ENCODE results near the gene CLIP1. TPM values are rescaled to one million over a fixed set of nuclear protein-coding genes. Genes with fewer than 3 reads are reported as not detected.
A peak's percentile ranks its signal among the peaks of the same experiment; 100 is the strongest.
"Not testable (repeated sequence)": the region's sequence is repeated elsewhere in the genome, so short reads cannot be mapped to it uniquely, and the experiment has no call there.

Gene CLIP1
- total RNA-seq, 1 experiment from 2014 or later: 23.1 TPM

DNA sequence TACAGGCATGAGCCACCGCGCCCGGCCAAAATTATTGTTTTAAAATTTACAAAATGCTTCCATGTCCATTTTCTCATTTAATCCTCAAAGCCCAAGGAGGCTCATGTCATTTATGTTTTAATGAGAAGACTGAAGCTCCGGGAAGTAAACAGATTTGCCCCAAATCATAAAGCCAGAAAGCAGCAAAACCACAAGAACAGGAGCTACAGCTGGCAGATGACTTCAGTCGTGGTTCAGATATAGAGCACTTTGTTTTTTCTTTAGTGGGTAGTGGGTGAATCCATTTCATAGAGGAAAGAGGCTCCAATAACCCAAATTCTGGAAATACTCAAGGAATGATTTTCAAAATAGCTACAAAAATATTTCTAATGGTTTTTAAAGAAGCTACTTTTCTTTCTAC is 110.8 kb downstream of the CLIP1 start:
- DNase-seq (ENCODE audit: low read depth): no peak

GRCh38 chr12:122310626-122311333 is 111.7 kb downstream of the CLIP1 start:
- DNase-seq (ENCODE audit: low read depth): no peak

- no peak for DNase-seq (ENCODE audit: low read depth)
Measured at GRCh38 chr12:122309564-122310121, 112.8 kb downstream of the CLIP1 start.

GRCh38 chr12:122308811-122309210 is 113.7 kb downstream of the CLIP1 start:
- no peak for DNase-seq (ENCODE audit: low read depth)

- no peak for DNase-seq (ENCODE audit: low read depth)
Measured at GRCh38 chr12:122306407-122306806, 116.1 kb downstream of the CLIP1 start.

DNA sequence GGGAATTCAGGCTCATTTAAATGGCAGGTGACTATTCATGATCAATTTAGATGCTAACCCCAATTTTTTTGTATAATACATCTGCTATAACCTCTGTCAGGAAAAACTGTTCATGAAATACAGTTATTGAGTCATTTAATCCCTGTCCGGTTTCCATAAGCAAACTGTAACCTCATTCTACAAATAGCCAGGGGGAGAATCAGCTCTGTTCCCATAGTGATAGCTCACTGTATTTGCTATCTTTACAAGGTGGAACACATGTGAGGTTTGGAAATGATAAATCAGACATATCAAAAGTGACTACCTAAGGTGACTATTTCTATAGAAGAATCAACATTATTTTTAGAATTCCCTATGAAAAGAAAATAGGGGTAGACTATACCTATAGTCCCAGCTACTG is 117.5 kb downstream of the CLIP1 start:
- DNase-seq (ENCODE audit: low read depth): no peak

DNA sequence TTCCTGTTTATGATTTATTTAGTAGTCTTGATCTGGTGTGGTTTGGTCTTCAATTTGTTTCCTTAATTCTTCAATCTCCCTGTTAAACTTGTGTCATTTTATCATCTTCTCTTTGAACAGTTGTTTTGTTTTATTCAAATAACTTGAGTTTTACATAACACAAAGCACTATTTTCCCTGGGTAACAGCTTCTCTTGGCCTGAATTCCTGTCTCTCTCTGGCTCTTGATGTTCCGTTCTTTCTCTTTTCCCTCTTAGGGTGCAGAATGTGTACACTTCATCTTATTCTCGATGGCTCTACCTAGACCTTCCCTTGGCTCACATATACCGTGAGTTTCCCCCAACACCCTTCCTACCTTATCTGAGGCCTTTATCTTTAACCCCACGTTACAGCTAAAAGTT is 119.4 kb downstream of the CLIP1 start:
- no peak for DNase-seq (ENCODE audit: low read depth)

GRCh38 chr12:122298071-122298748 is 124.3 kb downstream of the CLIP1 start:
- no peak for DNase-seq (ENCODE audit: low read depth)

DNA sequence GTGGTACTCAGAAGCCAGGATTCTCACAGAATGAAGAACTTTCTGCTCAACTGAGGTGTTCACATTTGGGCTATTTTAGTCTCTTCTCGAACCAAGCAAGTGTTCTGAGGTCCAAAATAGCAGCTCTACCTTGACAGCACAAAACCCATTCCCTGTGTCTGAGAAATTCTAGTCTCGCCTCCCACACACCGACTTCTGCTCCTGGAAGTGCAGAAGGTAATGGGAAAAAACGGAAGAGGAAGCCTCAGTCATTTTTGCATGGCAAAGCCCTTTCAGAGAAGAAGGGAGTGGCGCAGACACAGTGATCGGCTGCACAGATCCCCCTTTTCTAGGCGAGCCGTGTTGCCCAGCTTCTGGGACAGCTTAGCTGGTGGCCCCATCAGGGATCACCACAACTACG is 125.0 kb downstream of the CLIP1 start:
- no peak for DNase-seq (ENCODE audit: low read depth)

DNA sequence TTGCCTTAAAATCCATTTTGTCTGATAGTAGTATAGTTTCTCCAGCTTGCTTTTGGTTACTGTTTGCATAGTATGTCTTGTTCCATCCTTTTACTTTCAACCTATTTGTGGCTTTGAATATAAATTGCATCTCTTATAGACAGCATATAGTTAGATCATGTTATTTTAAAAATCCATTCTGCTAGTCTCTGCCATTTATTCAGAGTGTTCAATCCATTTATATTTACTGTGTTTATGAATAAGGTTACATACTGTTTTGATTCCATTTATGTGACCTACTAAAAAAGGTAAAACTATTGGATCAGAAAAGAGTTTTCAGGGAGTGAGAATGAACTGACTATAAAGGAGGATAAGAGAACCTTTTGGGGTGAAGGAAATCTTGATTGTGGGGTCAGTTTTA is 126.6 kb downstream of the CLIP1 start:
- no peak for DNase-seq (ENCODE audit: low read depth)

- no peak for DNase-seq (ENCODE audit: low read depth)
Measured at GRCh38 chr12:122293081-122293480, 129.4 kb downstream of the CLIP1 start.

- no peak for DNase-seq (ENCODE audit: low read depth)
Measured at GRCh38 chr12:122291431-122291830, 131.0 kb downstream of the CLIP1 start.

DNA sequence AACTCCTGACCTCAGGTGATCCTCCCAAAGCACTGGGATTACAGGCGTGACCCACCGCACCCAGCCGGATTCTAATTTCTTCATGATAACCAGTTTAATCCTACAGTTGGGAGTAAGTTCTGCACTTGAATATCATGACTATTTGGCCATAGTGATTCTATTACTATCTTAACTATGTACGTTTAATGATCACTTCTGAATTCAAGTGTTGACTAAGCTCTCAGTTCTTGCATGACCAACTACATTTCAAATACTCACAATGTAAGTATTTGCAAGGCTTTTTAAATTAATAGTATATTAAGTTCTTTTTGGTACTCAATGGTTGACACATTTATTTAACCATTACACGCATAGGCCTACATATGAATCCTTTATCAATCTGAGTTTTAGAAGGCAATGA is 138.8 kb downstream of the CLIP1 start:
- no peak for DNase-seq (ENCODE audit: low read depth)

- peak; percentile 58 for DNase-seq (ENCODE audit: low read depth)
Measured at GRCh38 chr12:122282061-122282460, 140.4 kb downstream of the CLIP1 start.

GRCh38 chr12:122276242-122276641 is 146.2 kb downstream of the CLIP1 start:
- DNase-seq (ENCODE audit: low read depth): no peak

DNA sequence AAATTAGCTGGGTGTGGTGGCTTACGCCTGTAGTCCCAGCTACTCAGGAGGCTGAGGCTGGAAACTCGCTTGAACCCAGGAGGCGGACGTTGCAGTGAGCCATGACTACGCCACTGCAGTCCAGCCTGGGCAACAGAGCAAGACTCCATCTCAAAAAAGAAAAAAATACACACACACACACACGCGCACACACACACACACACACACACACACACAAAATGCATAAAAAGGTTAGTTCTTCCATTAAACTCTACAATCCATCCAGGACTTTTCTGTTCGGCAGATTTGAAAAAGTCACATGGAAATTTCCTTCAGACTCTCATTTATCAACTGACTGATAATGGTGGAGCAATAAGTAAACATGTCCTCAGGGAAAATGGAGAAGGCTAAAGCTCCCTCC is 147.0 kb downstream of the CLIP1 start:
- no peak for DNase-seq (ENCODE audit: low read depth)

- DNase-seq (ENCODE audit: low read depth): peak; percentile 96
Measured at GRCh38 chr12:122266230-122266901, 156.1 kb downstream of the CLIP1 start, which contains the start of gene VPS33A. VPS33A (minus strand) TSS chr12:122266494; CDS start chr12:122266408, 86 bp downstream.

DNA sequence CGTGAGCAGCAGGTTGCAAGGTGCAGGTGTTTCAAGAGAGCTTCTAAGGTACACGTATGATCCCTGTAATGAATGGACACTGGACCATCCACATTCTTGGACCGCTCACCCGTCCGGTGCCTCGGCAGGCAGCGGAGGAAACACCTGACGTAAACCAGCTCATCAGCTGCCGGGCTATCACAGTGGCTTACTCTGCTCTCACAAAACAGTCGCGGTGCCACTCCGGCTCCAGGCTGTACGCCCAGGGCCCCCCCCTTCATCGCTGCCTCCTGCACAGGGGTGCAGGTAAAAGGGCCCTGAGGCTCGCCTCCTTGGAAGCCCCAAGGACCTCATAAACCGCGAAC is 156.6 kb downstream of the CLIP1 start:
- peak; percentile 13 for DNase-seq (ENCODE audit: low read depth)

DNA sequence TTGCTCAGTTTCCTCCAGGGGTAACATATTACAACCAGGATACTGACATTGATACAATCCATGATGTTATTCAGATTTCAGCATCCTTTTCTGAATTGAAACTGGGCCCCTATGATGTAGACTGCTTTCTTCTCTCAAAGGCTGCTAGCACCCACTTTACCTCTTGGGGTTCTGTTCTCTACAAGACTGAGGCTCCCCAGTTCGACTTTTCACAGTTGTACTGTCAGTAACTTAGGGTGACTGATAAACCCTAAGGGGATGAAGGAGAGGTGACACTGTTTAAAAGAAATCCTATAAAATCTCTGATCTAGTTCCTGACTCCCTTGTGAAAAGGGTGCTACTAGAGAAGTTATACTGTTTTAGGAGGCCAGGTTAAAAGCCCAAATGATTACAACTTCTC is 157.0 kb downstream of the CLIP1 start:
- no peak for DNase-seq (ENCODE audit: low read depth)

- DNase-seq (ENCODE audit: low read depth): not testable (repeated sequence)
Measured at GRCh38 chr12:122260735-122261134, 161.7 kb downstream of the CLIP1 start.

DNA sequence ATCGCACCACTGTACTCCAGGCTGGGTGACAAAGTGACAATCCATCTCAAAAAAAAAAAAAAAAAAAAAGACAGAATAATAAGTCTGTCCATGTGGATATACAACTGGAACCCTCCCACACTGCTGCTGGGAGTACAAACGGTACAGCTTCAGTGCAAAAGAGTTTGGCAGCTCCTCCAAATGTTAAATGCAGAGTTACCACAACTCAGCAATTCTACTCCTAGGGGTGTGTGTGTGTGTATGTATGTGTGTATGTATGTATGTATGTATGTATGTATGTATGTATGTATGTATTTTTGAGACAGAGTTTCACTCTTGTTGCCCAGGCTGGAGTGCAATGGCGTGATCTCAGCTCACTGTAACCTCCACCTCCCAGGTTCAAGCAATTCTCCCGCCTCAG is 163.5 kb downstream of the CLIP1 start:
- not testable (repeated sequence) for DNase-seq (ENCODE audit: low read depth)

DNA sequence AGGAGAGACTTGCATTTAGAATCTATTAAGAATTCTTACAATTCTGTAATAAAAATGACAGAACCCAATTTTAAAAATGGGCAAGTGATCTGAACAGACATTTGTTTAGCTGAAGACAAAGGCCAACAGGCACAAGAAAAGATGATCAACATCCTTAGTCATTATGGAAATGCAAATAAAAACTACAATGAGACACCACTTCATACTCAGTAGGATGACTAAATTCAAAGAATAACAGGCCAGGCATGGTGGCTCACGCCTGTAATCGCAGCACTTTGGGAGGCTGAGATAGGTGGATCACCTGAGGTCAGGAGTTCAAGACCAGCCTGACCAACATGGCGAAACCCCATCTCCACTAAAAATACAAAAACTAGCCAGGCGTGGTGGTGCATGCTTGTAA is 164.0 kb downstream of the CLIP1 start:
- DNase-seq (ENCODE audit: low read depth): not testable (repeated sequence)

DNA sequence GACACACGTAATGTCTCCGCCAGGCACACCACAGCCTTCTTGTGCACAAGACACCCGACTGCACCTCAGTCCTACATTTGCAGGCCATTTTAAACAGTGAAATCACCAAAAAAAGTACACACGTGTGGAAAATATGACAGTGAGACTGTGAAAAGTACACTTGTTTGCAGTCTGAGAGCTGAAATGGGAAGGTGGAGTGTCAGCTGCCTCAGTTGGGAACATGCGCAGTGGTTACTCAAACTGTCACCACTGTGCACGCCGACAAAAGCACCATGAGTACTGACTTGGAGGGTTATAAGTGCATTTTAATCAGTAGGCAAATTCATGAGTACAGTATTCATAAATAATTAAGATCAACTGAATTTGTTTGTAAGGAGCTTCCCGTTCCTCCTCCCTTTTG is 171.9 kb downstream of the CLIP1 start:
- DNase-seq (ENCODE audit: low read depth): no peak

Data from RPMI7951 (cell line).